Activated CD4-positive, CD25-positive, alpha-beta regulatory T cell (primary cell): ENCODE data around the gene ZAR1L.

Source experiments
- DNase-seq, 4 experiments: peaks; one replicate each; lab custom pipeline; 2025; lab: John Stamatoyannopoulos, UW

ZAR1L gene

GRCh38 chr13:32302461-32302860 lies 12.7 kb downstream of the ZAR1L start:
- DNase-seq: no peak

GRCh38 chr13:32300920-32301319 lies 14.2 kb downstream of the ZAR1L start:
- DNase-seq: no peak

- DNase-seq: no peak
These were observed 14.8 kb downstream of the ZAR1L start for GRCh38 chr13:32300406-32300805.

- DNase-seq: no peak
These were observed 15.3 kb downstream of the ZAR1L start for GRCh38 chr13:32299893-32300292.

- DNase-seq: no peak
These were observed 16.5 kb downstream of the ZAR1L start for GRCh38 chr13:32298695-32299094.

- DNase-seq: no peak
These were observed 18.0 kb downstream of the ZAR1L start for GRCh38 chr13:32297206-32297605.

- no peak for DNase-seq
These were observed 29.6 kb downstream of the ZAR1L start for GRCh38 chr13:32285633-32285965.

GRCh38 chr13:32284927-32285632 lies 30.1 kb downstream of the ZAR1L start:
- DNase-seq: no peak

GRCh38 chr13:32282096-32282711 lies 33.0 kb downstream of the ZAR1L start:
- DNase-seq: no peak

- no peak for DNase-seq
These were observed 34.1 kb downstream of the ZAR1L start for GRCh38 chr13:32281096-32281495.

GRCh38 chr13:32278426-32278825 lies 36.7 kb downstream of the ZAR1L start:
- no peak for DNase-seq

- DNase-seq: no peak
These were observed 37.3 kb downstream of the ZAR1L start for GRCh38 chr13:32277839-32278238.

GRCh38 chr13:32272021-32272683 lies 43.0 kb downstream of the ZAR1L start:
- no peak for DNase-seq

GRCh38 chr13:32267836-32268439 lies 47.2 kb downstream of the ZAR1L start:
- DNase-seq: peak in 3 of 4 experiments; percentile 2 to 34 (median 7)

- DNase-seq: no peak
These were observed 49.0 kb downstream of the ZAR1L start for GRCh38 chr13:32266130-32266529.

GRCh38 chr13:32265726-32266125 lies 49.4 kb downstream of the ZAR1L start:
- no peak for DNase-seq

GRCh38 chr13:32264407-32264806 lies 50.8 kb downstream of the ZAR1L start:
- no peak for DNase-seq

GRCh38 chr13:32262619-32263018 lies 52.5 kb downstream of the ZAR1L start:
- no peak for DNase-seq

GRCh38 chr13:32262165-32262564 lies 53.0 kb downstream of the ZAR1L start:
- no peak for DNase-seq

GRCh38 chr13:32261567-32261966 lies 53.6 kb downstream of the ZAR1L start:
- DNase-seq: no peak

- no peak for DNase-seq
These were observed 56.0 kb downstream of the ZAR1L start for GRCh38 chr13:32259116-32259515.

GRCh38 chr13:32257649-32258048 lies 57.5 kb downstream of the ZAR1L start:
- DNase-seq: no peak

- no peak for DNase-seq
These were observed 58.9 kb downstream of the ZAR1L start for GRCh38 chr13:32256243-32256642.
